ENCODE results near the gene P2RX7. TPM values are rescaled to one million over a fixed set of nuclear protein-coding genes. Genes with fewer than 3 reads are reported as not detected.
"Not testable (repeated sequence)": the region's sequence is repeated elsewhere in the genome, so short reads cannot be mapped to it uniquely, and the experiment has no call there.

Gene P2RX7
- total RNA-seq, 1 experiment from 2014 or later, result not detected

DNA sequence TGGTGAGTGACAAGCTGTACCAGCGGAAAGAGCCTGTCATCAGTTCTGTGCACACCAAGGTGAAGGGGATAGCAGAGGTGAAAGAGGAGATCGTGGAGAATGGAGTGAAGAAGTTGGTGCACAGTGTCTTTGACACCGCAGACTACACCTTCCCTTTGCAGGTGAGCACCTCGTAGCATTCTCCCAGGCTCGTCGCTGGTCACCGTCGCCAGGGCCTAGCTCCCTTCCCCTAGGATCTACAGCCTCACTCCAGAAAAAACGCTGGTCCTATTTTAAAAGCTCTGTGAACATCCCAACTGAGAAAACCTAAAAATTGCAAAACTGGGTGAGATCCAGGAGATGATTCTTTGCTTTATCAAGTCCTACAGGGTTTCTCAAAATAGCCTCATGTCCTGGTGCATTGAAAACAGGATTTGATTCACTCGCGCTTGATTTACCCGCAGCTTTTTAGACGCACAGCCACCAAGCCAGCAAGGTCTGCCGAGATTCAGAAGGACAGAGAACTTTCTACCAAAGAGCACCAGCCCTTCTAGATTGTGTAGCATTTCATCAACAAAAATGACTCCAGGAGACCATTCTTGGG is 22.2 kb downstream of the P2RX7 start:
- no peaks in the 10 kb centered on the region for H3K79me2 ChIP-seq (ENCODE audit: low read length)
- H3K4me2 ChIP-seq (ENCODE audit: low read depth, low read length, poor library complexity, severe bottlenecking), result no peak overlapping the region
- no peak overlapping the region for H3K4me3 ChIP-seq (ENCODE audit: low read length)

DNA sequence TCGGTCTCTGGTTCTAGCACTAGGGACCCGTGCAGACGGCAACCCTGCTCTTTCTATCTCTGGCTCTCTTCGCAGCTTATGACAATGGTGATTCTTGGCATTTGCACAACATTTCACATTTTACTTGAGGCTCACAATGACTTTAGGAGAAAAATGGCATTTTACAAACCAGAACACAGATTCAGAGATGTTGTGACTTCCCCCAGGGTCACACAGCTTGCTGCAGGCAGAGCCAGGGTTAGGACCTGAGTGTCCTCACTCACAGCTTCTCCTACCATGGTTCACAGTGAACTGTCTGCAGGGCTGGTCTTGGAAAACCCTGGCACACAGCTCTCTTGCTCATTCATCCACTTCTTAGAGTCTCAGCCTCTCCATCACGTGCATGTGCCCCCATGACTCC is 23.7 kb downstream of the P2RX7 start:
- Histone ChIP-seq H4K20me1 (ENCODE audit: insufficient read depth, low read depth, low read length) (no peaks in the 10 kb centered on the region), H3K4me2 (ENCODE audit: low read depth, low read length, poor library complexity, severe bottlenecking) (no peak overlapping the region), H3K4me3 (ENCODE audit: low read length) (no peak overlapping the region), H3K36me3 (ENCODE audit: insufficient read depth, low read length) (no peaks in the 10 kb centered on the region), H3K9me3 (ENCODE audit: low read length) (peaks cover 4% of the 10 kb centered on the region; the same call in 1 of the 2 replicates), H2AFZ (ENCODE audit: low read length) (no peak overlapping the region), H3K4me1 (ENCODE audit: low read length) (no peaks in the 10 kb centered on the region), H3K27me3 (ENCODE audit: low read length) (0 out of 2 replicates have a peak, but pooled peaks cover 3% of the 10 kb centered on the region), H3K79me2 (ENCODE audit: low read length) (no peaks in the 10 kb centered on the region), H3K27ac (ENCODE audit: low read length) (no peak overlapping the region), H3K9ac (ENCODE audit: low read length) (no peak overlapping the region), H3K9me2 (replicated peaks; ENCODE audit: insufficient read depth, low read length) (no peaks in the 10 kb centered on the region)
- no peak for DNase-seq

More for the DNA sequence above, 22.2 kb downstream of the P2RX7 start:
- no peak overlapping the region for H3K9ac ChIP-seq (ENCODE audit: low read length)
- no peak for DNase-seq
- H3K9me3 ChIP-seq (ENCODE audit: low read length), result peaks cover 4% of the 10 kb centered on the region; the same call in 1 of the 2 replicates
- no peaks in the 10 kb centered on the region for H4K20me1 ChIP-seq (ENCODE audit: insufficient read depth, low read depth, low read length)
- no peaks in the 10 kb centered on the region for H3K9me2 ChIP-seq (replicated peaks; ENCODE audit: insufficient read depth, low read length)
- 0 out of 2 replicates have a peak, but pooled peaks cover 3% of the 10 kb centered on the region for H3K27me3 ChIP-seq (ENCODE audit: low read length)
- no peaks in the 10 kb centered on the region for H3K36me3 ChIP-seq (ENCODE audit: insufficient read depth, low read length)
- no peak overlapping the region for H3K27ac ChIP-seq (ENCODE audit: low read length)
- H2AFZ ChIP-seq (ENCODE audit: low read length), result no peak overlapping the region
- H3K4me1 ChIP-seq (ENCODE audit: low read length), result no peaks in the 10 kb centered on the region

DNA sequence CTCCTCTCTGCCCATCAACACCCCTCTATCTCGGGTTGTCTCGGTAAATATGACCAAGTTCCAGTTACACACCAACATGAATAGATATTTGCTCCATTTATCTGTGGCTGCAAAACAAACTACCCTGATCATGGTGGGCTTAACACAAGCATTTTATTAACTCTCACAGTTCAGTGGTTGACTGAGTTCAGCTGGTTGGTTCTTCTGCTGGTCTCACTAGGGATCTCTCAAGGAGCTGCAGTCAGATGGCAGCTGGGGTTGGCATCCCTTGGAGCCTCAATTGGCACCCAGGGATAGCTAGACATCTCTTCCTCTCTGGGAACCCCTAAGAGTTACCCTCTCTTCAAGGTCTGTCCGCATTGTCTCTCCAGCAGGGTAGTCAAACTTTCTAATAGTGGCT is 25.4 kb downstream of the P2RX7 start:
- Histone ChIP-seq H2AFZ (ENCODE audit: low read length) (no peak overlapping the region), H3K27me3 (ENCODE audit: low read length) (0 out of 2 replicates have a peak, but pooled peaks cover 3% of the 10 kb centered on the region), H3K36me3 (ENCODE audit: insufficient read depth, low read length) (no peaks in the 10 kb centered on the region), H3K4me2 (ENCODE audit: low read depth, low read length, poor library complexity, severe bottlenecking) (no peak overlapping the region), H3K4me3 (ENCODE audit: low read length) (no peak overlapping the region), H3K27ac (ENCODE audit: low read length) (no peak overlapping the region), H3K9me3 (ENCODE audit: low read length) (peaks cover 4% of the 10 kb centered on the region; the same call in 1 of the 2 replicates), H4K20me1 (ENCODE audit: insufficient read depth, low read depth, low read length) (no peaks in the 10 kb centered on the region), H3K4me1 (ENCODE audit: low read length) (no peaks in the 10 kb centered on the region), H3K79me2 (ENCODE audit: low read length) (no peaks in the 10 kb centered on the region), H3K9me2 (replicated peaks; ENCODE audit: insufficient read depth, low read length) (no peaks in the 10 kb centered on the region), H3K9ac (ENCODE audit: low read length) (no peak overlapping the region)
- DNase-seq, result no peak

DNA sequence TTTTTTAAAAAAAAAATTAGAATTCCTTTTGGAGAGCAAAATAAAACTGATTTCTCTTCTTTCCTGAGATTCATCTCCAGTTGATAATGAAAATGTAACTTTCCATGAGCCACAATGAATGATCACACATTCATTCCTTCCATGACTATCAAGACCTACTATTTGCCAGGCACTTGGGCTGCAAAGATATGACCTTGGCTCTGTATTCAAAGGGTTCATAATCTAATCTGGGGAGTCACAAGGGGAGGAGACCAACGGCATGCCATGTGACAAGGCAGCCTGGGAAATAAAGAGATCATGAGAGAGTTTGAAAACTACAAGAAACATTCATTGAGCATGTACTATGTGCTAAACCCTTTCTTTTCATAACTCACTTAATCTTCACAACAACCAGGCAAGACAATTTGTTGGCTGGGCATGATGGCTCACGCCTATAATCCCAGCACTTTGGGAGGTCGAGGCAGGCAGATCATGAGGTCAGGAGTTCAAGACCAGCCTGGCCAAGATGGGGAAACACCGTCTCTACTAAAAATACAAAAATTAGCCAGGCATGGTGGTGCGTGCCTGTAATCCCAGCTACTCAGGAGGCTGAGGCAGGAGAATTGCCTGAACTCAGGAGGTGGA is 26.2 kb downstream of the P2RX7 start:
- H3K9me2 ChIP-seq (replicated peaks; ENCODE audit: insufficient read depth, low read length); H3K27me3 ChIP-seq (ENCODE audit: low read length); H2AFZ ChIP-seq (ENCODE audit: low read length); H3K79me2 ChIP-seq (ENCODE audit: low read length); H3K9me3 ChIP-seq (ENCODE audit: low read length); H3K4me2 ChIP-seq (ENCODE audit: low read depth, low read length, poor library complexity, severe bottlenecking); H3K27ac ChIP-seq (ENCODE audit: low read length); DNase-seq; H3K36me3 ChIP-seq (ENCODE audit: insufficient read depth, low read length); H4K20me1 ChIP-seq (ENCODE audit: insufficient read depth, low read depth, low read length); H3K9ac ChIP-seq (ENCODE audit: low read length); H3K4me3 ChIP-seq (ENCODE audit: low read length); H3K4me1 ChIP-seq (ENCODE audit: low read length): not testable (repeated sequence)

DNA sequence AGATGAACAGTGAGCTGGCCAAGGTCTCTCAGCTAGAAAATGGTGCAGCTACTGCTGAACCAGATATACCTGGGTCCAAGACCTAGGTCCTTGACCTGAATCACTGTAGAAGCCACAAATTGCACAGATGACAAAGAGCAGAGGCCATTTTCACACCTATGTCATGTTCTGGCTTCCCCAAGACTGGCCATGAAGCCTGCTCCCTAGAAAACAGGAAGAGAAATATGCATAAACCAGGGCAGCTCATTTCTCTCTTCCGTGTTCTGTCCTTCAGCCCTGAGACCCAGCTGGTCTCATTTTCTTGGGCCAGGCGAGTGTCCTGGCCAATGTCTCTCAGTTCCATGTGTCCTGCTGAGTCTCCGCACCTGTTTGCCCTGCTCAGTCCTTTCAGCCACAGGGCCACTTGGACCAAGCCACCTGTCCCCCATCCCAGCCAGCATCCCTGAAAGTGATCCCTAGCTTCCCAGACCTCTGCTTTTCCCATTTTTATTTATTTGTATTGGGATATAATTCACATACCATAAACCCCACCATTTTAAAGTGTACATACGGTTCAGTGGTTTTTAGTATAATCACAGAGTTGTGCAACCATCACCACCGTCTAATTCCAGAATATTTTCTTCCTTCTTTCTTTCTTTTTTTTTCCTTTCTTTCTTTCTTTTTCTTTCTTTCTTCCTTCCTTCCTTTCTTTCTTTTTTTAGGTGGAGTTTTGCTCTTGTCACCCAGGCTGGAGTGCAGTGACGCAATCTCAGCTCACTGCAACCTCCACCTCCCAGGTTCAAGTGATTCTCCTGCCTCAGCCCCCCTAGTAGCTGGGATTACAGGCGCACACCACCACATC is 27.0 kb downstream of the P2RX7 start:
- H3K36me3 ChIP-seq (ENCODE audit: insufficient read depth, low read length), result no peaks in the 10 kb centered on the region
- H3K9me2 ChIP-seq (replicated peaks; ENCODE audit: insufficient read depth, low read length), result no peaks in the 10 kb centered on the region
- peaks cover 4% of the 10 kb centered on the region; the same call in 1 of the 2 replicates for H3K9me3 ChIP-seq (ENCODE audit: low read length)
- no peak overlapping the region for H3K9ac ChIP-seq (ENCODE audit: low read length)
- 0 out of 2 replicates have a peak, but pooled peaks cover 3% of the 10 kb centered on the region for H3K27me3 ChIP-seq (ENCODE audit: low read length)
- H3K4me2 ChIP-seq (ENCODE audit: low read depth, low read length, poor library complexity, severe bottlenecking), result no peak overlapping the region
- no peaks in the 10 kb centered on the region for H4K20me1 ChIP-seq (ENCODE audit: insufficient read depth, low read depth, low read length)
- H3K4me3 ChIP-seq (ENCODE audit: low read length), result no peak overlapping the region
- no peak for DNase-seq
- H2AFZ ChIP-seq (ENCODE audit: low read length), result no peak overlapping the region
- no peaks in the 10 kb centered on the region for H3K79me2 ChIP-seq (ENCODE audit: low read length)
- no peak overlapping the region for H3K27ac ChIP-seq (ENCODE audit: low read length)
- no peaks in the 10 kb centered on the region for H3K4me1 ChIP-seq (ENCODE audit: low read length)

DNA sequence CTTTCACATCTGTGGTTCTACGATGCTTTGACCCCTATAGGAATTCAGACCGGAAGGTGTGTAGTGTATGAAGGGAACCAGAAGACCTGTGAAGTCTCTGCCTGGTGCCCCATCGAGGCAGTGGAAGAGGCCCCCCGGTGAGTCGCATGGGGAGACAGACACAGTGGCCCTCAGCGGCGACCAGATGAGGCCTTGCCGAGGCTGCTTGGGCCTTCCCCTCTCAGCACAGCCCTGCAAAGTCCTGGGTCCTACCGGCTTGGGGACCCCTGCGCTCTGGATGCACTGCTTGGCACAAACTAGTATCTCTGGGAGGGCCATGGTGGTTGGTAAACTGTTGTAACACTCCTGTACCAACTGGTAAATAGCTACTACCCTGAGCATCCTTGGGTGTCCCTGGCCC is 29.7 kb downstream of the P2RX7 start:
- Histone ChIP-seq H3K4me3 (ENCODE audit: low read length) (no peak overlapping the region), H4K20me1 (ENCODE audit: insufficient read depth, low read depth, low read length) (no peaks in the 10 kb centered on the region), H3K79me2 (ENCODE audit: low read length) (no peaks in the 10 kb centered on the region), H3K9me3 (ENCODE audit: low read length) (peaks cover 4% of the 10 kb centered on the region; the same call in 1 of the 2 replicates), H3K9ac (ENCODE audit: low read length) (no peak overlapping the region), H3K4me2 (ENCODE audit: low read depth, low read length, poor library complexity, severe bottlenecking) (no peak overlapping the region), H3K9me2 (replicated peaks; ENCODE audit: insufficient read depth, low read length) (no peaks in the 10 kb centered on the region), H2AFZ (ENCODE audit: low read length) (no peak overlapping the region), H3K36me3 (ENCODE audit: insufficient read depth, low read length) (no peaks in the 10 kb centered on the region), H3K27me3 (ENCODE audit: low read length) (0 out of 2 replicates have a peak, but pooled peaks cover 3% of the 10 kb centered on the region), H3K4me1 (ENCODE audit: low read length) (no peaks in the 10 kb centered on the region), H3K27ac (ENCODE audit: low read length) (no peak overlapping the region)
- DNase-seq, result no peak

DNA sequence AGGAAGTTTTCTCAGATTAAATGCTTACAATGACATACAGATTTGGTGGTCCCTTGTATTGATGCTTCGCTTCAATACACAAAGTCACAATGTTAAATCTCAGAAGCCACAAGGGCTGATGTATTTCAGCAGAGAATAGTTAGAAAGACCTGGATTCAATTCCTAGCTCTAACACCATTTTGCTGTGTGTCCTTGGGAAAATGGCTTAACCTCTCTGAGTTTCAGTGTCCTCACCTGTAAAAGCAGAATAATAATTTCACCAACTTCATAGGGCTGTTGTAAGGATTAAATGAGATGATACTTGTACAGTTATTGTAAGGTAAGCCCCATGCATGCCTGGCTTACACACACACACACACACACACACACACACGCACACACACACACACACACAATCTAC is 30.3 kb downstream of the P2RX7 start:
- Histone ChIP-seq H3K27ac (ENCODE audit: low read length) (no peak overlapping the region), H3K9me3 (ENCODE audit: low read length) (peaks cover 4% of the 10 kb centered on the region; the same call in 1 of the 2 replicates), H3K4me2 (ENCODE audit: low read depth, low read length, poor library complexity, severe bottlenecking) (no peak overlapping the region), H4K20me1 (ENCODE audit: insufficient read depth, low read depth, low read length) (no peaks in the 10 kb centered on the region), H3K4me1 (ENCODE audit: low read length) (no peaks in the 10 kb centered on the region), H3K36me3 (ENCODE audit: insufficient read depth, low read length) (no peaks in the 10 kb centered on the region), H3K9me2 (replicated peaks; ENCODE audit: insufficient read depth, low read length) (no peaks in the 10 kb centered on the region), H3K79me2 (ENCODE audit: low read length) (no peaks in the 10 kb centered on the region), H3K27me3 (ENCODE audit: low read length) (0 out of 2 replicates have a peak, but pooled peaks cover 3% of the 10 kb centered on the region), H3K9ac (ENCODE audit: low read length) (no peak overlapping the region), H2AFZ (ENCODE audit: low read length) (no peak overlapping the region), H3K4me3 (ENCODE audit: low read length) (no peak overlapping the region)
- DNase-seq, result no peak

DNA sequence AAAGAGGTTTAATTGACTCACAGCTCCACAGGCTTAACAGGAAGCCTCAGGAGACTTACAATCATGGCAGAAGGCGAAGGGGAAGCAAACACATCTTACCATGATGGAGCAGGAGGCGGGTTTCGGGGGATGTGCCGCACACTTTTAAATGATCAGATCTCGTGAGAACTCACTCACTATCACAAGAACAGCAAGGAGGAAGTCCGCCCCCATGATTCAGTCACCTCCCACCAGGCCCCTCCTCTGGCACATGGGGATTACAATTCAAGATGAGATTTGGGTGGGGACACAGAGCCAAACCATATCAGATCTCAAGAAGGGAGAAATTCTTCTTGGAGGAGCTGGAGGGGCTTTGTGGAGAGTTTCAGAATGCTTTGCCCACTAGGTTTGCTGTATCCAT is 32.2 kb downstream of the P2RX7 start:
- H2AFZ ChIP-seq (ENCODE audit: low read length); H3K79me2 ChIP-seq (ENCODE audit: low read length); H3K27ac ChIP-seq (ENCODE audit: low read length); H3K4me1 ChIP-seq (ENCODE audit: low read length); H3K4me2 ChIP-seq (ENCODE audit: low read depth, low read length, poor library complexity, severe bottlenecking); H3K4me3 ChIP-seq (ENCODE audit: low read length); H3K36me3 ChIP-seq (ENCODE audit: insufficient read depth, low read length); H3K27me3 ChIP-seq (ENCODE audit: low read length); H3K9ac ChIP-seq (ENCODE audit: low read length); H3K9me2 ChIP-seq (replicated peaks; ENCODE audit: insufficient read depth, low read length); H3K9me3 ChIP-seq (ENCODE audit: low read length); H4K20me1 ChIP-seq (ENCODE audit: insufficient read depth, low read depth, low read length); DNase-seq: not testable (repeated sequence)

All from Karpas-422 (cell line).